ENCODE data around the gene NRIP1. TPM values are rescaled to one million over a fixed set of nuclear protein-coding genes. Genes with fewer than 3 reads are reported as not detected.

Gene NRIP1
- total RNA-seq, 1 experiment from 2014 or later: 10.3 TPM

- no peak for ATAC-seq
- Mint-ChIP-seq H3K36me3 (peaks cover 10% of the 10 kb centered on the region), H3K27ac (no peak overlapping the region), H3K4me1 (peaks cover 16% of the 10 kb centered on the region), H3K27me3 (ENCODE audit: low read depth) (peaks cover 12% of the 10 kb centered on the region), H3K4me3 (no peak overlapping the region), H3K9me3 (peaks cover 10% of the 10 kb centered on the region)
- DNase-seq (ENCODE audit: low spot score): no peak
- CTCF ChIA-PET: interaction anchor here (0.6 kb wide), 1 partner anchor 518 kb away, joined by 4 read pairs; no protein-coding TSS in a partner anchor
- TF ChIP-seq CDX4 (CRISPR knock-in tag; IDR thresholded peaks at IDR 0.05; ENCODE audit: borderline replicate concordance): no peak
- no peak for TF ChIP-seq ZNF263 (CRISPR knock-in tag; IDR thresholded peaks at IDR 0.05; ENCODE audit: low read depth)
- no peak for TF ChIP-seq ZSCAN18 (CRISPR knock-in tag; IDR thresholded peaks at IDR 0.05)
- no peak for TF ChIP-seq ZBTB21 (CRISPR knock-in tag; IDR thresholded peaks at IDR 0.05; ENCODE audit: borderline replicate concordance)
- POLR2A ChIA-PET: no interaction called here
Observed at GRCh38 chr21:14982336-14982735, 82.5 kb downstream of the NRIP1 start.

GRCh38 chr21:14981246-14981645 is 83.6 kb downstream of the NRIP1 start:
- DNase-seq (ENCODE audit: low spot score) (no peak), ATAC-seq (no peak)
- ChIA-PET CTCF (no interaction called here), POLR2A (no interaction called here)
- H3K9me3 Mint-ChIP-seq: peaks cover 10% of the 10 kb centered on the region
- H3K27me3 Mint-ChIP-seq (ENCODE audit: low read depth): peaks cover 2% of the 10 kb centered on the region
- no peak for TF ChIP-seq IRF1 (CRISPR knock-in tag; IDR thresholded peaks at IDR 0.05)
- TF ChIP-seq TEAD1 (CRISPR knock-in tag; IDR thresholded peaks at IDR 0.05): no peak
- no peak for TF ChIP-seq ZNF263 (CRISPR knock-in tag; IDR thresholded peaks at IDR 0.05; ENCODE audit: low read depth)
- no peak for TF ChIP-seq ZNF671 (CRISPR knock-in tag; IDR thresholded peaks at IDR 0.05)
- no peak for TF ChIP-seq AR (CRISPR knock-in tag; IDR thresholded peaks at IDR 0.05)
- no peak for TF ChIP-seq E2F5 (CRISPR knock-in tag; IDR thresholded peaks at IDR 0.05)
- TF ChIP-seq ZNF317 (CRISPR knock-in tag; IDR thresholded peaks at IDR 0.05; ENCODE audit: borderline replicate concordance, low read depth): no peak
- TF ChIP-seq HMGXB4 (CRISPR knock-in tag; IDR thresholded peaks at IDR 0.05): no peak
- peaks cover 15% of the 10 kb centered on the region for H3K4me1 Mint-ChIP-seq
- H3K36me3 Mint-ChIP-seq: peaks cover 10% of the 10 kb centered on the region
- no peak overlapping the region for H3K27ac Mint-ChIP-seq
- no peak overlapping the region for H3K4me3 Mint-ChIP-seq

- ATAC-seq (no peak), DNase-seq (ENCODE audit: low spot score) (no peak)
- POLR2A ChIA-PET: no interaction called here
- peaks cover 15% of the 10 kb centered on the region for H3K4me1 Mint-ChIP-seq
- H3K27ac Mint-ChIP-seq: no peak overlapping the region
- peaks cover 13% of the 10 kb centered on the region for H3K36me3 Mint-ChIP-seq
- no peak overlapping the region for H3K4me3 Mint-ChIP-seq
- CTCF ChIA-PET: no interaction called here
- peaks cover 10% of the 10 kb centered on the region for H3K9me3 Mint-ChIP-seq
- TF ChIP-seq ZNF416 (CRISPR knock-in tag; IDR thresholded peaks at IDR 0.05) (no peak), MLX (CRISPR knock-in tag; IDR thresholded peaks at IDR 0.05) (no peak), FOXK1 (CRISPR knock-in tag; IDR thresholded peaks at IDR 0.05) (no peak), KAT7 (CRISPR knock-in tag; IDR thresholded peaks at IDR 0.05; ENCODE audit: borderline replicate concordance) (no peak), TEAD4 (CRISPR knock-in tag; IDR thresholded peaks at IDR 0.05) (no peak), TCF7 (CRISPR knock-in tag; IDR thresholded peaks at IDR 0.05; ENCODE audit: low read depth) (no peak)
- H3K27me3 Mint-ChIP-seq (ENCODE audit: low read depth): no peaks in the 10 kb centered on the region
Observed at GRCh38 chr21:14979264-14979663, 85.5 kb downstream of the NRIP1 start.
